Dedifferentiated amniotic fluid mesenchymal stem cell (primary cell): Measurements from ENCODE around the gene IQCF2.
"Not testable (repeated sequence)": the region's sequence is repeated elsewhere in the genome, so short reads cannot be mapped to it uniquely, and the experiment has no call there.

ENCODE experiments used
- DNase-seq: peaks from one replicate; pipeline ENCODE4 v3.0.0-alpha.2; 2016; ENCODE audit errors: extremely low spot score

IQCF2 gene

DNA sequence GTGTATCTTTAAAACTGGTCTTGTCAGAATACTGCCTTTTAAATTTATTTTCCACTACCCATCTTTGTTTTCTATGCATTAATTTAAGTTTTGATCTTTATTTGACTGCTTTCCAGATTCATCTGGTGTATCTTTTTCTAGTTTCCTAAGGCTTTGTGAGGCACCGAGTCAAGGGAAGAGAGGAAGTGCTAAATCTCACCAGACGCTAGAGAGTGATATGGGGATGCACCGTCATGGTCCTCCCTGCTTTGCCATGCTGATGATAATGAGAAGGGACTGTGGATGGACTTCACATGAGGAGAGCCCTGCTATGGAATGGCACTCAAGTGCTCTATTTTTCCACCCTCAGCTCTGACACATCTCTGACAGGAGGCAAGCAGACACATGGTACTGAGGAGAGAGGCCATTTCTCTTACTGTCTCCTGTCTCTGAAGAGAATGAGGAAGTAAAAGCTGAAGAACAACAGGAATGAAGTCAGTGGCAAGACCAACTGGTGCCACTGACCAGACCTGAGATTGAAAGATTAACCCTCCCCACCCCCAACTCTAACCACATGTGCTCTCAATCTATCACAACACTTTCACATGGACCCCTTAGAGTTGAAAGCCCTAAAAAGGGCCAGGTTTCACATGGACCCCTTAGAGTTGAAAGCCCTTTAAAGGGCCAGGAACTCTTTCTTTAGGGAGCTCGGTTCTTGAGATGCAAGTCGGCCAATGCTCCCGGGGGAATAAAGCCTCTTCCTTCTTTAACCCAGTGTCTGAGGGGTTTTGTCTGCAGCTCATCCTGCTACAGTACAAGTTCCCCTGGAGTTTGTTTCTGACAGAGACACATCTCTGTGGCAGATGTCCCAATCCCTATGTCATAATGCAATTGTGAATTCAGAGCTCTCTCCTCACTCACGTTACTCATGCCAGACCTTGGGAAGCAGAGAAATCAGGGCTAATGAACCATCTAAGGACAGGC lies at the start of gene IQCF2:
Gene IQCF2, plus strand, starts transcription at position 913 of the 963 bp plus-strand sequence. CDS start 52 bp downstream, outside the sequence.
- no peak for DNase-seq

DNA sequence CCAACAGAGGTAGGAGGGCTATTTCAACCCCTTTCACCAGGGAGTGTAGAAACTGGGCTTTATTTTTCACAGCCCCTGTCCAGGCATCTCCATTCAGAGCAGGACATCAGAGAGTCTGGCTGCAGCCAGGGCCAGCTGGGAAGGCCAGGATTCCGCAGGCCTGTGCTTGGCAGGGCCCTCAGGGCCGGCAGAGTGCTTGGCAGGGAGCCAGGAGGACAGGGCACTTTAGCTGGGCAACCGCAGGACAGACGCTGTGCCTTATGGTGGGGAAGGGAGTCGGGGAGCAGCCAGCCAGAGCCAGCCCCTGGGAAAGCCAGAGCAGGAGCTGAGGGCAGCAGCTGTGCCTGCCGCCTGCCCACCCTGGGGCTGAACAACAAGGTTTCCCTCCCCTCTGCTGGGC lies 47.9 kb upstream of the IQCF2 start:
- DNase-seq: no peak

DNA sequence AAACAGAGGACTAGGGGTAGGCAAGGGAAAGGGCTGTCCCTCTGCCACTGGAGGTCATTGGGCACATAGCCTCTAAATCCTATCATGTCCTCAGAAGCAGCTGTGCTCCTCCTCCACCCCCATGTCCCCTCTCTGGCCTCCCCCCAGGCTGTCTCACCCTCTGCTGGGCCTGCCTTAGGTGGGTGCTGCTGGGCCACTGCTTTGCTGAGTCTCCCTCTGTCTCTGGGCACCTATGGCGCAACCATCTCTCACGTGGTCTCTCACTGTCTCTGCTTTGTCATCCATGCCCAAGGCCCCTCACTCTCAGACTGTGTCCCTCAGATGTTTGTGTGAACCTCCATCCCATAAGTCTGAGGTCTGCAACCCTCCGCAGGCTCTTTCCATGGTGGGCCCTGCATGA lies 47.4 kb upstream of the IQCF2 start:
- no peak for DNase-seq

DNA sequence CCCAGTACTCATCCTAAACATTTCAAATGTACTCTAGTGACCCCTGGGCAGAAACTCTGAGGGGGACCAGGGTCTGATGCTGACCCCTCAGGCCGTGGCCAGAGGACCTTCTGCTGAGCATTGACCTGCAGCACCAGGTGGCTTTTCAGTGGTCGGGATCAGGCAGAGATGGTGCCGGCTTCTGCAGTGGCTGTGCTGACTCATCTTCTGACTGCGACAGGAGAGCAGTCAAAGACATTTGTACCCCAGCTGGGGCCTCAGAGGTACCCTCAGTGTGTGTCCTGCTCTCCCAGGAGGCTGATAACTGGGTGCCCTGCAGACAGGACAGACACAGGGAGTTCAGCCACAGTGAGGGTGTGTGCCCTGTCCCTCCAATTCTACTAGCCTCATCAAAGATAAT lies 45.8 kb upstream of the IQCF2 start:
- no peak for DNase-seq

DNA sequence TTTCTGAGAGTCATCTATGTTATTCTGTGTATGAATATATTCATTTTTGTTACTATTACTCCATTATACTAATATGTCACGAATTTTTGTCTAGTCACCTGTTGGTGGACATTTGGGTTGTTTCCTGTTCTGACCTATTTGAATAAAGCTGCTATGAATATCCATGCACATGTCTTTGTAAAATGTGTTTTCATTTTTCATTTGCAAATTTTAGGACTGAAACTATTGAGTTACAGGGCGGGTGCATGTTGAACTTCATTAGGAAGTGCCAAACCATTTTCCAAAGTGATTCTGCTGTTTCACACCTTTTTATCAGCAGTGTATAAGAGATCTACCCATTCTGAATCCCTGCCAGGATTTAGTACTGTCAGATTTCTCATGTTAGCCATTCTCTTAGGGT lies 44.7 kb upstream of the IQCF2 start:
- DNase-seq: no peak

DNA sequence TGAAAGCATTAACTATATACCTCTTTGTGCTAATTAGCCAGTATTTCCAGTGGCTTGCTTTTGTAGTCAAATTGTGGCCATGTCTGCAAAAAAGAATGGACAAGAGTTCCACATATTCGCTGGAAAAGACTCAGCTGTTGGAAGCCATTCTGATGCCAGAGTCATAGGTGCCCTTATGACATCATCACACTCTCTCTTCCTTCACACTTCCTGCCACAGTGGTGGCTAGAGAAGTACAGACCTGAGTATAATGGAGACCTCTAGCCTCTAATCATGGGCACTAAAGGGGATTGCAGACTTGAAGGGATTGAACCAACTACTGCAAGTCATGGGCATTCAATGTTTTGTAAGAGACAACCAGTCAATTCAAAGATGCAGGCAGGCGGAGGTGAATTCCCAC lies 44.0 kb upstream of the IQCF2 start:
- DNase-seq: no peak

DNA sequence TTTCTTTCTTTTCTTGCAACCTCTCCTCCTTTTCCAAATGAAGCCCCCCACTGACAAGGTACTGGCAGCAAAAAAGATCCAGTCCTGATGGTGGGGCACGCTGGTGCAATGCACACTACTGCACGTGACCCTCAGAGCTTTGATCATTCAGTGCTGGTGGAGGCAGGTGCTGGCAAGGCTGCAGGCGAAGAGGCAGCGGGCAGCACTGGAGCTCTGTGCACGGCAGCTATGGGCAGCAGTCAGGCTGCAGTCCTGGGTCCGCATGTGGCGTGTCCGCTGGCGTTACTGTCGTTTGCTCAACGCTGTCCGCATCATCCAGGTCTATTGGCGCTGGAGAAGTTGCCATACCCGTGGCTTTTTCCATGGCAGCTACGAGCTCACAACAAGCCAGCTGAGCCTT lies 42.3 kb upstream of the IQCF2 start:
- no peak for DNase-seq

DNA sequence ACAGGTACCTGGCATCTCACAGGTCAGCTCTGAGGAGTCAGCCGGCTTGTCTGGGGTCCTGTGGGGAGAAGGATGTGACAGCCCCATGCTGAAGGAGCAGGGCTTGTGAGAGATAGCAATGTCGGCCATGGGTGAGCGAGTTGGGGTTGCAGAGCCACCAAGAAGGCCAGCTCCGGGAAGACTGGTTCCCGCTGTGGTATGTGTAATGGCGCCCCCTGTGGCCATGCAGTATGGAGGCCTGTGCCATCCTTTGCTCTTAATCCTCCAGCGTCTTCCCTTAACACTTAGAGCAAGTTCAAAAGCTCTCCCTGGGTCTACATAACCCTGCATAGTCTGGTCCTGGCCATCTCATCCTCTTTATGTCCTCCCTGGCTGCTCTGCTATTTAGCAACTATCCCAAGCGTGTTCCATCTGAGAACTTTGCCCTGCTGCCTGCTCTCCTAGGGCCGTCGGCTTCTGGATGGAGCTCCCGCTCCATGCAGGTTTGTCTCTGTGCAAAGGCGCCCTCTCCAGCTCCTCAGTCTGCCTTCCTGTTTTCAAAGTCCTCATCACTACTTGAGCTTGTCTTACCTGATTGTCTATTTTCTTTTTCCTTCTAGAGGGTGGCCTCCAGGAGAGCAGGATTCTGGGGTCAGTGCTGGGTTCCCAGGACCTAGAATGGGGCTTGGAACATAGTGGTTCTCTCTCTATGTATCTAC lies 41.6 kb upstream of the IQCF2 start:
- no peak for DNase-seq

DNA sequence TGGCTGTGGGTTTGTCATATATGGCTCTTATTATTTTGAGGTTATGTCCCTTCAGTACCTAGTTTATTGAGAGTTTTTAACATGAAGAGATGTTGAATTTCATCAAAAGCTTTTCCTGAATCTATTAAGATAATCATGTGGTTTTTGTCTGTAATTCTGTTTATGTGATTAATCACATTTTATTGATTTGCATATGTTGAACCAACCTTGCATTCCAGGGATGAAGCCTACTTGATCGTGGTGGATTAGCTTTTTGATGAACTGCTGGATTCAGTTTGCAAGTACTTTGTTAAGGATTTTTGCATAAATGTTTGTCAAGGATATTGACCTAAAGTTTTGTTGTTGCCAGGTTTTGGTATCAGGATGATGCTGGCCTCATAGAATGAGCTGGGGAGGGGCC lies 33.1 kb upstream of the IQCF2 start:
- no peak for DNase-seq

DNA sequence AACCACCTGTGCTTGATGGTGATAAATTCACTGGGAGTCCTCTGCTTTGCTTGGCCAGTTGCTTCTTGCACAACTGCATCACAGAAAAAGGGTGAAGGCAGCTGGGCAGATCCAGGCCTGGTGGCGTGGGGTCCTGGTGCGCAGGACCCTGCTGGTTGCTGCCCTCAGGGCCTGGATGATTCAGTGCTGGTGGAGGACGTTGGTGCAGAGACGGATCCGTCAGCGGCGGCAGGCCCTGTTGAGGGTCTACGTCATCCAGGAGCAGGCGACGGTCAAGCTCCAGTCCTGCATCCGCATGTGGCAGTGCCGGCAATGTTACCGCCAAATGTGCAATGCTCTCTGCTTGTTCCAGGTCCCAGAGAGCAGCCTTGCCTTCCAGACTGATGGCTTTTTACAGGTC lies 31.1 kb upstream of the IQCF2 start:
- no peak for DNase-seq

DNA sequence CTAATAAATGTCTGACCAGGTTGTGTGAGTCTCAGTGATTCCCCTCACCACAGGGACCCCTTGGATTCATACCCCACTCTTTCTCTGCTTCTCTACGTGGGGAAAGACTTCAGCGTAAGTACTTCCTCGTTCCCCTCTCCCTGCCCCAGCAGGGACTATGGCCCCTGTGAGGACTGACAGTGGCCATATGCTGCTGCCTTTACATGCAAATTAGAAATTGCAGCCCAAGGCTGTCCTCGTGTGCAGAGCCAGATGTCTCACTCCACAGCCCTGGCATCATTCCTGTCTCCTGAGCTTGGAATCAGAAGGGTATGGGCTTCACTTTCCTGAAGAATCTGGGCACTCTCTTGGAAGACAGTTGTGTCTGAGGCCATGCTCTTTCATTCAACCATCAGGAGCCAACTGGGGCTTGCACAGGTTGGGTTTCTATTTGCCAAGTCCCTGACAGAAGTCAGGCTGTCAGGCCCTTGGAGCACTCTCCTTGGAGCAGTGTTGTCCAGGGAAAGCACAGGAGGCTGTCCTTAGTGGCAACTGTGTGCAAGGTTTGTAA lies 30.5 kb upstream of the IQCF2 start:
- no peak for DNase-seq

DNA sequence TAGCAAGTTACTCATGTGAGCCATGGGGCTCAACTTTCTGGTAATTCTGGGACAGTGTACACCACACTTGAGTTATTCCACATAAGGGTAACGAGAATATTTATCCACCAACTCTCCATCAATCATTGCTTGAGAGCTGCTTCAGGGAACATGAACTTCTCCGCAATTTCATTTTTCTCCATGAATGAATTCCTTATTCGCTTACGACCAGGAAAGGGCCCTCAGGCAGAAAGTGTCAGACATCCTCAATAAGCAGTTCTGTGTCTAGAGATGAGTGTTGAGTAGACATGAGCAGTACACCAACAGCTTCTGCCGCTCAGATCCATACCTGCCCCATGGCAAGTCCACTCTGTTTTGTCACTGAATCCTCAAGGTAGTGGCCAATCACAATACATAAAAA lies 24.8 kb upstream of the IQCF2 start:
- no peak for DNase-seq

DNA sequence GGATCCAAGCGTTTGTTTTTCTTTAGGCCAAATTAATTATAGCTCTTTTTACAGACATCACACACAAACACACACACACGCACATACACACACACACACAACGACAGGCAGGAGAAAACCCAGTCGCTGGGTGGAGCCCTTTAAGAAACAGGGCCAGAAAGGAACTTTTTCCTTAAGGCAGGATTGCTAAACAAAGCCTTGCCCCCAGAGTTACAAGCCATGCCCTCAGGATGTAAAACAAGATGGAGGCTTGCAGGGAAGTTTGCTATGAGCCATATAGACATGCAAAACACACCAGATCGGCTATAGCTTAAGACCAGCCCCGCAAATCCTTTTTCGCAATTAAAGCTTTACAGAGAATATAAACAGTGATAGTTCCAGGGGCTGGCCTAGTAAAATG lies 16.3 kb upstream of the IQCF2 start:
- no peak for DNase-seq

DNA sequence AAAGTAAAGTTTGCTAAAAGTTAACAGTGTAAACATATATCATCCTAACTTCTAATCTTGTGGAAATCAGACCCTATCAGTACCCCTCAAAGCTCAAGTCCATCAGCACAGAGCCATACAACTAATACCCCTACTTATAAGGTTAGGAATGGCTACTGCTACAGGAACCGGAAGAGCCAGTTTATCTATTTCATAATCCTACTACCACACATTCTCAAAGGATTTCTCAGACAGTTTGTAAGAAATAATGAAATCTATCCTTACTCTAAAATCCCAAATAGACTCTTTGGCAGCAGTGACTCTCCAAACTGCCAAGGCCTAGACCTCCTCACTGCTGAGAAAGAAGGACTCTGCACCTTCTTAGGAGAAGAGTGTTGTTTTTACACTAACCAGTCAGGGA lies 6.0 kb upstream of the IQCF2 start:
- DNase-seq: not testable (repeated sequence)

DNA sequence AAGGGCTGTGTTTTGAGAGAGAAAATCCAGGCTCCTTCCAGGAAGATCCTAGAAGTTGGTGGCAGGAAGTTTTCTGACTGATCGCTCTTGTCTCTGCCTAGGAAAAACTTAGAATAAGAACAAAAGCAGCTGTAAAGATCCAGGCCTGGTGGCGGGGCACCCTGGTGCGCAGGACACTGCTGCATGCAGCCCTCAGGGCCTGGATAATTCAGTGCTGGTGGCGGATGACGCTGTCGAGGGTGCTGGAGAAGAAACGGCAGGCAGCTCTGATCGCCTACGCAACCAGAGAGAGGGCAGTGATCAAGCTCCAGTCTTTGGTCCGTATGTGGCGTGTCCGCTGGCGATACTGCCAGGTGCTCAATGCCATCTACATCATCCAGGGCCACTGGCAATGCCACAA lies 1.5 kb downstream of the IQCF2 start:
- no peak for DNase-seq

DNA sequence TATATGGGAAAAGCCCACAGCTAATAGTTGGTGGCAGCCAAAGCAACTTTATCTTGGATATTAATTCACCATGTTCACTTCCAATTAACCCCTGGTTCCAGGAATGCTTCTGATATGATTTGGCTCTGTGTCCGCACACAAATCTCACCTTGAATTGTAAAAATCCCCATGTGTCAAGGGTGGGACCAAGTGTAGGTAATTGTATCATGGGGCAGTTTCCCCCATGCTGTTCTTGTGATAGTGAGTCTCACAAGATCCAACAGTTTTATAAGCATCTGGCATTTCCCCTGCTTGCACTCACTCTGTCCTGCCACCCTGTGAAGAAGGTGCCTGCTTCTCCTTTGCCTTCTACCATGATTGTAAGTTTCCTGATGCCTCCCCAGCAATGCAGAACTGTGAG lies 7.5 kb downstream of the IQCF2 start:
- DNase-seq: not testable (repeated sequence)

DNA sequence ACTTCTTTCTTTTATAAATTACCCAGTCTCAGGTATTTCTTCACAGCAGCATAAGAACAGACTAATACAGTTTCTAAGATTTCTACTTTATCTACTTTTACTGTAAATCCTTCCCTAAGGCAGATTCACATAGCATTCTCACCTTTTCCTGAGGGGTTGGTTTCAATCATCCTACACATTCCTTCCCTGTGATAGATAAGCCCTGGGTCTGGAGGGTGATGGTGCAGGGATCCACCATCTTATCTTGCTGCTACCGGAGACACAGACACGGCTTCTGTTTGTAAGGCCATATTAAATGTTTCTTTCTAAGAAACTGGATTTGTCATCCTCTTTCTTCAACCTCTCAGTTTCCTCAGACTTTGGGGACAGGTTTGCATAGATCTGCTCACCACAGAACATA lies 7.9 kb downstream of the IQCF2 start:
- DNase-seq: no peak

DNA sequence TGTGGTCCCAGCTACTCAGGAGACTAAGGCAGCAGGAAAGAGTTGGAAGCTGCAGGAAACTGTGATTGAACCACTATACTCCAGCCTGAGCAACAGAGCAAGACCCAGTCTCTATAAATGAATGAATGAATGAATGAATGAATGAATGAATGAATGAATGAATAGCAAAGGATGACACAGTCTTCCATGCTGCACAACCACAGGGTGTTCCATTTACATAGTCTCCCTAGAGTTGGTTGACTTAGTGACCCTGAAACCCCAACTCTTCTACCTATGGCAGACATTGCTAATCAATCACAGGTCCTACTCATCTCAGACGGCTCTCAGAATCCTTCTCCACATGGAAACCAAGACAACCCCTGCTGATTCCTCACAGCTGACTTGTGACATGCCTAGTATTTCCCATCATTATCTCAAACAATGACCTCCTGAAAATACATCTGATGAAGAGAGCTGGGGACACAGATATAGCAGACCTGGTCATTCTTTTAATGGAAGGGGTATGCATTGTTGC lies 11.9 kb downstream of the IQCF2 start:
- DNase-seq: no peak

DNA sequence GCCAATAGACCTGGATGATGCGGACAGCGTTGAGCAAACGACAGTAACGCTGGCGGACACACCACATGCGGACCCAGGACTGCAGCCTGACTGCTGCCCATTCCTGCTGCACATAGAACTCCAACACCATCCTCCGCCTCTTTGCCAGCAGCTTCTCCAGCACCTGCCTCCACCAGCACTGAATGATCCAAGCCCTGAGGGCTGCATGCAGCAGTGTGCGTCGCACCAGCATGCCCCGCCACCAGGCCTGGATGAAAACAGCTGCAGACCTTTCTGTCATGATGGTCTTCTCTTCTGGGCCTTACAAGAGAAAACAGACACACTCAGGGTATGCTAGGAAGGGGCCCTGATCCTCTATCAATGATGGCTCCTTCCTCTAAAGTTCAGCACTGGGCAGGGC lies 12.5 kb downstream of the IQCF2 start:
- no peak for DNase-seq

DNA sequence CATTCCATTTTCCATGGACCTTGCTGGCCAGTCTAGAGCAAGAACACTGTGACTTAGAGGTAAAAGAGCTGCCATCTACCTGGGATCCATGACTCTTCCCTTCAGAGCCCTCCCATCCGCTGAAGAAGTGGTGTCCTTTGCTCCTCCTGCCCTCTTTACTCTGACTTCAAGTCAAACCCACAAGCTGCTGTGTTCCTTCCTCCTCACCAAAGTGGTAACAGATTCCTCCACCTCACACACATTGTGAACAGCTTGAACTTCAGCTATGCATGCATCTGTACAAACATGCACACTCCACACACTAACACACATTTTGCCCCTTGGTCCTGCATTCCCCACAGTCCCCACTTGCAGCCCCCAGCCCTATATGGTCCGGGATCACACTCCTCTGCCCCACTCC lies 13.0 kb downstream of the IQCF2 start:
- DNase-seq: no peak

DNA sequence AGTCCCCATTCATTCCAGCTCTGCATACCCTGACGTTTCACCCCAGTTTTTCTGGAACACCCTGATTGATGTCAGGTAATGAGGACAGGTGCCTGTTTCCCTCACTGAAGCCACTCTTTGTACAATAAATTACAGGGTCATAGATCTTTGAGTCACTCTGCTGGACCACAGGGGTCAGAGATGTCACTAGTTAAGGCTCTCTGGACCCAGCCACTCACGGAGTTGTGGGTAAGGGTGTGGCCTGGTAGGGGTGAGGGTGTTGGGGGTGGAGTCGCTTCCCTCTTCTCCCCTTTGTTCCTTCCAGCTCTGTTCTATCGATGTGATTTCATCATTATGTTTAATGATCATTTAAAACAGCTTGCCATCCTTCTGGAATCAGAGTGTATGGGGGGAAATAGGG lies 13.5 kb downstream of the IQCF2 start:
- no peak for DNase-seq

DNA sequence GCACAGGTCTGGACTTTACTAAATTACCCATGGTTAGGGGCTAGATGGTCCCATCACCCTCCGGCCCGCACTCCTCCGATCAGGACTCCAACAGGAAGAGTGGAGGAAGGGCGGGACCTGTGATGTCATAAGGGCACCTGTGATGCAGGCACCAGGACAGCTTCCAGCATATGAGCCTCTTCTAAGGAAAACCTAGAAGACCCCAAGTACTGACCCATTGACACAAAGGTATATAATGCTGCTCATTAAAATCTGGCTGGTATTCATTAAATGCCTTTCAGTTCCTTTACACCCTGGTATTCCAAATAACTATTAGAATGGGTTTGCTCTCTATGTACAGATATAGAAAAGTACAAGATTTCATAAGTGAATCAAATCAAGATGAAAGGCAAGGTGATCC lies 14.1 kb downstream of the IQCF2 start, which contains the start of gene IQCF5:
Gene IQCF5, minus strand, starts transcription at position 101 of the 400 bp plus-strand sequence. Its CDS starts 70 bp downstream, at position 31.
- DNase-seq: no peak

DNA sequence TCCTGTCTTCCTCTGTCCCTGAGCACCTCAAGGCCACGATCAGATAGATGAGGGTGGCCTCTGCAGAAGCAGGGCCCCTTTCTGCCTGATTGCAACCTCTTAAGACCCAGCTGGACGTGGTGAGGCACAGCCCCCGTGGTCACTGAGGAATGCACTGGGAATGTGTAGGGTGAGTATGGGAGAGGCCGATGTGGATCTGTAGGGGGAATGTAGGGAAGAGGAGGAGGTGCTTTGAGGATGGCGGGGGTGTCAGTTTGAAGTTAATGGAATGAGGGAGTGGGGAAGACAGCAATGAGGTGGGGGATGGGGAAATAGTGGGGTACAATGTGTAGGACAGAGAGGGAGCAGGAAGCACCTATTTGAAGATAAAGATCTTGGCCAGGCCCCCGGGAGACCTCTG lies 14.8 kb downstream of the IQCF2 start:
- no peak for DNase-seq
